Sciatic nerve (tissue), 2 donors: Measurements from ENCODE around the gene SORCS2. TPM values are rescaled to one million over a fixed set of nuclear protein-coding genes. Genes with fewer than 3 reads are reported as not detected.

ENCODE experiments used
- ATAC-seq: fragments of 200-7000 bp; cut with Tn5 transposase; one replicate; pipeline ENCODE4 v1.9.1; 2020; ENCODE audit warnings: mild to moderate bottlenecking, moderate library complexity
- DNase-seq: peaks from one replicate; pipeline ENCODE4 v3.0.0-alpha.2; 2020; ENCODE audit warnings: low spot score
- intact Hi-C: fragments of 100-400 bp; cut with DNase I; formaldehyde crosslinking; loops from one replicate; pipeline ENCODE4 v1.14.2; 2022
- total RNA-seq: library from RNA; stranded (reverse); fragmentation: NEBNext Ultra II Directional; extraction: Animal tissue kit (Norgen Biotek cat#: 25700); gene quantifications from one replicate; pipeline ENCODE4 v1.2.1, GENCODE V29; 2021
- donor health status: DM: no; HTN: no; CAD: no.
- donor health status: DM: no; HTN: no; CAD: no.

The SORCS2 gene
- total RNA-seq, 1 donor from 2014 or later, result 52.5 TPM

DNA sequence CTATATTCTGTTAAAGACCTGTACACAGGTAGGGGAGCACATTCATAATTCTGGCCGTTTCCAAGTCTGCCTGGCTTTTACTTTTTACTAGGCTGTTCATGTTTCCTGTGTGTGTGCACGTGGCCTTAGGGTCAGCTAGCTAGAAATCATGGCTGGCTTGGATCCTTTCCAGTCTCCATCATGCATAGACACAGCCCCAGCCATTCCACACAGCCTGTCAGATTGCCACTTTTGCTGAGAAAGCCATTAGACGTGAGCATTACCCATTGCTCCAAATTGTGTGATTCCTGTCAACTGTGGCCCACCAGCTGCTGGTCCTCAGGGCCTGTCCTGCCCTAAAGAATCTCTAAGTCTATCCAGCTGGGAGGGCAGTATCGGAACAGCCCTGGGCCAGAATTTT, 11.4 kb upstream of the SORCS2 start:
- no peak for ATAC-seq
- no peak for DNase-seq

DNA sequence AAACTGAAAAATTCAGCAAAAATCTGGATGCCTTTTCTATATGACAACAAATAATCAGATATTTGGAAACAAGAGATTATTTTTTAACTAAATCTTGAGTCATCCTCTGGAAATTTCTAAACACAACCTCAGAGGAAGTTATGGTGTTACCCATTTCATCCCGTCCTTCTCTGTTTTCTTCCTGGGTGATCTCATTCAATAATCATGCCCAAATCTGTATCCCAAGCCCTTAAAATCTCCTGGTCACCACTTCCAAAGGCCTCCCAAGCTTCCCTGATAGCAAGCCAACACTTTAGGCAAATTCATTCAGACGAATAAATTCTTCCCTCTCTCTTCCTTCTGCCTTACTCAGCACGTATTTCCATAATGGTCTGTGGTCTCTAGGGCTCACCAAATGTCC, 9.7 kb upstream of the SORCS2 start:
- ATAC-seq, result no peak
- intact Hi-C loops, result no loop called here
- DNase-seq, result no peak

More for the DNA sequence above, 11.4 kb upstream of the SORCS2 start:
- intact Hi-C loops, result no loop called here

DNA sequence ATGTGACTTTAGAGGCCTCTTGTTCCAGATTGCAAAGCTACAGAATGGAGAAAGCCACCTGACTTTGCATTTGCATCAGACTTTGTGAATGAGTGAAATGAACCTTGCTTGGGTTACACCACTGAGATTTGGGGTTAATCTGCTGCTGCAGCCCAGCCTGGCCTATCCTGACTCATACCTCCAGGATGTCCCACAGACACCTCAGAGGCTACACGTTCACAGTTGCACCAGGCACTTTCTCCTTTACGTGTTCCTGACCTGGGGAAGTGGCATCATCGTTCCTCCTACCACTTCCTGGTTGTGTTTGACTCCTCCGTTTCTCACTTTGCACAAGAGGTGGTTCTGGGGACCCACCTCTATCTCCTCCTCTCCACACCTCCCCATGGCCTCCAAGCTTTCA, 9.2 kb upstream of the SORCS2 start:
- DNase-seq (no peak), ATAC-seq (no peak)
- intact Hi-C loops, result no loop called here

DNA sequence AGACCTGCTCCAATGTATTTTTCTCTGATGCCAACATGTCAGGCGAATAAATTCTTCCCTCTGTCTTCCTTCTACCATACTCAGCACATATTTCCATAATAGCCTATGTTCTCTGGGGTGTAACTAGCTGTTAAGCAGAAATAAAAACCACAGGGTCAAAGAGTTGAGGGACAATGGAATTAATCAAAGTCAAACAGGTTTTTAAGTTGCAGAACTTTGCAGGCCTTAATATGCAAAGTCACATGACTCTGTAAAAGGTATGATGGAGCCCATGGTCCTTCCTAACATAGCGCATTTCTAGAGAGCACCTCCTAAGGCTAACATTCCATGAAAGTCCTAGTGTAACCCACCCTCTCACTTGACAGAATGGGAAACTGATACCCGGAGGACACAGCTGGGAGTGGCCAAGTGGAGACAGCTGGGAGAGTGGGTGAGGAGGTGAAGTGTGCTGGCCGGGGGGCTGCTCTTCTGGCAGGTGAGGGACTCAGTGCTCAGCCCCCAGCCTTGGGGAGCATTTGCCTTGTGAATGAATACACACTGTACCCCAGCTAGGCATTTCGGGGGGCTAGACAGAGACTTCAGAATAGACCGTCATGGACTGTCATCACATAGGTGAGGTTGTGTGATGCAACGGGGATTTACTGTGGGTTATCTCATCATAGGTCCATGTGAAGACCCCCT, 8.4 kb upstream of the SORCS2 start:
- ATAC-seq, result no peak
- intact Hi-C loops, result no loop called here
- no peak for DNase-seq

DNA sequence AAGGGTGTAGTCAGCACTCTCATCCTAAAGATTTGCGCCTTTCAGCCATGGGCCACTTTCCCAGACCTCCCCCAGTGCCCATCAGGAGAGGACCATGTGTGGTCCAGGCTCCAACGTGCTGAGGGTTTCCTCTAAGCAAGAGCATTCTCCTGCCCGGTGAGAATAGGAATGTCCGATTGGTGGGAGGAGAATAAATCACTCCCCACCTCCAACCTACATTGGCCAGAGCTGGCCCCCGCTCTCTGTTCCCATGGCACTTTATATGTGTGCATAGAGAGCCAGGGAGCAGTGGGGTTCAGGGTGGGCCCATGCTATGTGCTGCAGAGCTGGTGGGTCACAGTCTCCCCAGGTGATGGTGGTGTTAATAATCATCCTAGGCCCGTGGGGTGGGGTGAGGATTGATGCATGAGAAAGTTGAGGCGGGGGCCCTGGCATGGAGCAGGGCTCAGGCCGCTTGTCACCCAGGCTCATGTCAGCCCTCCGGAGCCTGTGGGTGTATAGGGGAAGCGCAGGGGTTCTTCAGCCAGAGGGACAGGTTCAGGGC, 6.8 kb upstream of the SORCS2 start:
- DNase-seq (no peak), ATAC-seq (no peak)
- intact Hi-C loops, result no loop called here

GRCh38 chr4:7186031-7186430, 6.3 kb upstream of the SORCS2 start:
- DNase-seq (no peak), ATAC-seq (peak; percentile 59)
- intact Hi-C loops, result no loop called here

- ATAC-seq (no peak), DNase-seq (no peak)
- intact Hi-C loops, result no loop called here
Observed at GRCh38 chr4:7186516-7187167, 5.7 kb upstream of the SORCS2 start.

DNA sequence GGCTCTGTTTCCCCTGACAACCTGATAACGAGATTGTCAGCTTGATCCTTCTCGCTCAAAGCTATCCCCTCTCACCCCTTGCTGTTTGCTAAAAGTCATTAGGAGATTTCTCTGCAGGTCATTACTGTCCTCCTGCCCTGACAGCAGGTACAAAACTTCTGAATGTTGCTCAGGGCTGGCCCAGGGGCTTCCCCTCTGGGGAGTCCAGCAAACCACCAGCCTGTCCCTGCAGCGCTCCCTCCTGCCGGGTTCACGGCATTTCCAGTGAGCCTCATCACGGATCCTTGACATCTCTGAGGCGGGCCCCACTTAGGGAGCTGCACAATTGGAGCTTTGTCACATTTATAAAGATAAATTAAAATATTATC, 5.2 kb upstream of the SORCS2 start:
- intact Hi-C loops, result no loop called here
- ATAC-seq (no peak), DNase-seq (no peak)

GRCh38 chr4:7187691-7188090, 4.6 kb upstream of the SORCS2 start:
- intact Hi-C loops, result no loop called here
- ATAC-seq (no peak), DNase-seq (no peak)

GRCh38 chr4:7189066-7189465, 3.3 kb upstream of the SORCS2 start:
- ATAC-seq, result no peak
- no peak for DNase-seq
- intact Hi-C loops, result no loop called here

DNA sequence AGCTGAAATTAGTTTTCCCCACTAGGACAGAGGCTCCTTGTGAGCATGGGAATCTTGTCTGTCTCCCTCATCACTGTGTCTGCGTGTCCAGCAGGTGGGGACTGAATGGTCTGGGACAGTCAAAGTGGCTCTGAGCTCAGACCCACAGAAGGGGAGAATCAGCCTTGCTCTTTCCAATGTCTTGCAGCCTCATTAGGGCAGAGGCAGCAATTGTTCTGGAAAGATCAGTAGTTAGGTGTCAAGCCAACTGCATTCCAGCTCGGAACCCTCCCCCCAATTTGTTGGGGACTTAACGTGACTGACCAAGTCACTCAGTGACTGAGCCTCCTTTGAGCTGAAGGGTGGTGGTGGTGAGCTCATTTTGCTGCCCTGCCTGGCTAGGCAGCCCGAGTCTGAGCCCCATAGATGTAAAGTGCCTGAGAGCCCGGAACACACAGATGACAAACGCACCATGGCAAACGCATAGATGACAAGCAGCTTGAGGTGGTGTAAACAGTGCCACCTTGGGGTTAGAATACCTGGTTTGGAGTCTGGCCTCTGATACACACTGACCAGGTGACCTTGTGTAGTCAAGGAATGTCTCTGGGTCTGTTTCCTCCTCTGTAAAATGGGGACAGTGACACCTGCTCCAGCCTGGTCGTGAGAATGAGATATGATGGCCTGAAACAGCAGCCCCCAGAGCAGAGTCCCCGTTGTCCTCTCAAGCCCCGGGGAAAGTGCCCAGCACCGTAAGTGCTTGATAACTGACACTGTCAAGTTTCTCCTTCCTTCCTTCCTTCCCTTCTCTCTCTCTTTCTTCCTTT, 2.7 kb upstream of the SORCS2 start:
- intact Hi-C loops, result loop anchor here (5.0 kb wide), 2 partner anchors 108 to 528 kb away; no protein-coding TSS in a partner anchor
- DNase-seq, result no peak
- no peak for ATAC-seq

- DNase-seq (no peak), ATAC-seq (no peak)
- intact Hi-C loops, result loop anchor here (5.0 kb wide), 2 partner anchors 107 to 527 kb away; no protein-coding TSS in a partner anchor
Observed at GRCh38 chr4:7190278-7190594, 2.1 kb upstream of the SORCS2 start.

DNA sequence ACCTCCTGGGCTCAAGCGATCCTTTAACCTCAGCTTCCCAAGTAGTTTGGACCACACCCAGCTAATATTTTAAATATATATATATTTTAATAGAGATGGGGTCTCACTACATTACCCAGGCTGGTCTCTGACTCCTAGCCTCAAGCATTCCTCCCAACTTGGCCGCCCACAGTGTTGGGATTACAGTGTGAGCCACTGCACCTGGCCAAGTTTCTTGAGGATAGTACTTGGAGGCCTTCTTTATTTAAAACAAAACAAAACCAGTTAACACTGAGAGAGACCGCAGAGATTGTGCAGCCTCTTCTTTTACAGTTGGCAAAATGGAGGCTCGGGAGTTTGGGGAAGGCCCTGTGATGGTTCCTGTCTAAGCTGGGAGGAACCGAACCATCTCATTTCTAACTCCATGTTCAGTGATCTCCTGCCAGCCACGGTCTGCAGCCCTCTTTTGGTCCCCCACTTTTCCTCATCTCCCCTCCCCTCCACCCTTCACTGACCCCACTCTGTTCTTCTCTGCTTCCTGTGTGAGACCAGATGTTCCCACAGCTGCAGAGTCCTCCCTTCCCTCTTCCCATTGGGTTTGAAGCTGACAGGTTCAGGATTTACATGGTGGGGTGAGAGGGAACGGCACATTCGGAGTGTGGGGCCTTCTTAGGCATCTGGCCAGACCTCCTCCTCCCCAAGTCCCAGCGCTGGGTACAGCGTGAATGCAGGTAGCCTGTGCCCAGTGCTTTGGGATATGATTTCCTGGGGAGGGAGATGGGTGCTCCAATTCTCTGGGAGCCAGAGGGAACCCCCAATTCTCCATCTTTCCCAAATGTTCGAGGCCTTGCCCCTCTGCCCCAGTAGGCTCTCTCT, 1.4 kb upstream of the SORCS2 start:
- intact Hi-C loops, result loop anchor here (5.0 kb wide), 2 partner anchors 106 to 526 kb away; no protein-coding TSS in a partner anchor
- ATAC-seq (no peak), DNase-seq (no peak)

- no peak for DNase-seq
- intact Hi-C loops, result loop anchor here (5.0 kb wide), 2 partner anchors 106 to 526 kb away; no protein-coding TSS in a partner anchor
- peak; percentile 2 for ATAC-seq
Observed at GRCh38 chr4:7191546-7192251, 639 bp upstream of the SORCS2 start.

- DNase-seq (peak; percentile 81), ATAC-seq (peak; percentile 16)
- intact Hi-C loops, result loop anchor here (5.0 kb wide), 2 partner anchors 104 to 524 kb away; no protein-coding TSS in a partner anchor
Observed at GRCh38 chr4:7193030-7193958, 956 bp downstream of the SORCS2 start.

- intact Hi-C loops, result loop anchor here (5.0 kb wide), 2 partner anchors 103 to 523 kb away; no protein-coding TSS in a partner anchor
- ATAC-seq (peak; percentile 32), DNase-seq (no peak)
Observed at GRCh38 chr4:7194251-7195140, 2.2 kb downstream of the SORCS2 start.
